IMR-90 (cell line): ENCODE data around the gene BST1. TPM values are rescaled to one million over a fixed set of nuclear protein-coding genes. Genes with fewer than 3 reads are reported as not detected.

Source experiments
- ATAC-seq: fragments of 200-7000 bp; cut with Tn5 transposase; 2 replicates; pipeline ENCODE4 v1.9.1; 2020; ENCODE audit warnings: low read depth, mild to moderate bottlenecking, moderate library complexity
- BruUV-seq: library from RNA; stranded (reverse); fragments of 400-500 nt; replicated peaks from 2 replicates; lab custom pipeline; 2021; lab: Mats Ljungman, UMichigan
- CTCF ChIA-PET: fragments of 300-600 bp; formaldehyde crosslinking; extraction: SDS; loops from one replicate; lab custom pipeline; 2021; ENCODE audit warnings: antibody characterized with exemption; lab: Yijun Ruan, JAX
- POLR2A ChIA-PET: fragments of 300-600 bp; sonication (Branson Sonifier 250); formaldehyde crosslinking; loops from one replicate; lab custom pipeline; 2022; ENCODE audit warnings: antibody characterized with exemption; ENCODE audit not compliant: unreplicated experiment; lab: Charles Lee
- DNase-seq: peaks from one replicate; pipeline ENCODE4 v3.0.0; 2013
- H2AFZ ChIP-seq: replicated peaks from 2 replicates; pipeline ENCODE3; 2013; ENCODE audit warnings: low read length, mild to moderate bottlenecking; ENCODE audit not compliant: poor library complexity
- H2AK5ac ChIP-seq: 2 replicates; pipeline ENCODE4 v1.6.1; 2013; ENCODE audit warnings: low read depth, low read length, inconsistent platforms
- H2AK9ac ChIP-seq: replicated peaks from 2 replicates; pipeline ENCODE3; 2013; ENCODE audit warnings: mild to moderate bottlenecking, low read depth, low read length, moderate library complexity; ENCODE audit not compliant: poor library complexity
- H2BK120ac ChIP-seq: 2 replicates; pipeline ENCODE4 v1.6.1; 2013; ENCODE audit warnings: low read depth, low read length, inconsistent platforms
- H2BK15ac ChIP-seq: 3 replicates; pipeline ENCODE4 v1.6.1; 2013; ENCODE audit warnings: low read depth, low read length, inconsistent platforms
- H2BK20ac ChIP-seq: 2 replicates; pipeline ENCODE4 v1.6.1; 2013; ENCODE audit warnings: low read depth, mild to moderate bottlenecking, inconsistent platforms, low read length, moderate library complexity
- H2BK5ac ChIP-seq: 2 replicates; pipeline ENCODE4 v1.6.1; 2013; ENCODE audit warnings: mild to moderate bottlenecking, low read depth, low read length, inconsistent platforms; ENCODE audit not compliant: poor library complexity, severe bottlenecking
- H3K14ac ChIP-seq: replicated peaks from 2 replicates; pipeline ENCODE4 v1.6.1; 2013; ENCODE audit warnings: low read depth, low read length, inconsistent platforms
- H3K18ac ChIP-seq: 2 replicates; pipeline ENCODE4 v1.6.1; 2013; ENCODE audit warnings: low read depth, low read length, control low read depth
- H3K23ac ChIP-seq: 2 replicates; pipeline ENCODE4 v1.6.1; 2013; ENCODE audit warnings: low read depth, low read length, inconsistent platforms
- H3K27ac ChIP-seq: 2 replicates; pipeline ENCODE4 v1.5.1; 2013; ENCODE audit warnings: mild to moderate bottlenecking, control low read depth, low read length; ENCODE audit not compliant: insufficient read depth
- H3K27me3 ChIP-seq: 2 replicates; pipeline ENCODE4 v1.6.1; 2013; ENCODE audit warnings: low read length; ENCODE audit not compliant: control insufficient read depth, insufficient read depth
- H3K36me3 ChIP-seq: 2 replicates; pipeline ENCODE4 v1.6.1; 2013; ENCODE audit warnings: low read length, mixed read lengths; ENCODE audit not compliant: control insufficient read depth, insufficient read depth
- H3K4ac ChIP-seq: 2 replicates; pipeline ENCODE4 v1.6.1; 2013; ENCODE audit warnings: low read depth, low read length, inconsistent platforms
- H3K4me1 ChIP-seq: 2 replicates; pipeline ENCODE4 v1.6.1; 2013; ENCODE audit warnings: low read length, mixed read lengths; ENCODE audit not compliant: control insufficient read depth, insufficient read depth
- H3K4me2 ChIP-seq: 2 replicates; pipeline ENCODE4 v1.6.1; 2013; ENCODE audit warnings: low read depth, mild to moderate bottlenecking, control low read depth, low read length, moderate library complexity
- H3K4me3 ChIP-seq: 2 replicates; pipeline ENCODE4 v1.5.1; 2013; ENCODE audit warnings: low read depth, mild to moderate bottlenecking, control low read depth, low read length, moderate library complexity; ENCODE audit not compliant: insufficient read depth
- H3K56ac ChIP-seq: 2 replicates; pipeline ENCODE4 v1.6.1; 2013; ENCODE audit warnings: low read length, inconsistent platforms; ENCODE audit not compliant: insufficient read depth; ENCODE audit errors: extremely low read depth
- H3K79me1 ChIP-seq, 2 experiments: 2 replicates each; pipeline ENCODE4 v1.6.1; 2013; ENCODE audit warnings: low read length in 2 of 2, inconsistent platforms in 1 of 2, low read depth in 1 of 2
- H3K9ac ChIP-seq: 2 replicates; pipeline ENCODE4 v1.6.1; 2013; ENCODE audit warnings: low read depth, low read length, control low read depth
- H3K9me1 ChIP-seq: 2 replicates; pipeline ENCODE4 v1.6.1; 2013; ENCODE audit warnings: low read length, inconsistent platforms; ENCODE audit not compliant: insufficient read depth
- H3K9me3 ChIP-seq: 2 replicates; pipeline ENCODE4 v1.6.1; 2013; ENCODE audit warnings: low read length; ENCODE audit not compliant: control insufficient read depth, insufficient read depth
- H4K20me1 ChIP-seq: 2 replicates; pipeline ENCODE4 v1.6.1; 2013; ENCODE audit warnings: low read length, inconsistent platforms; ENCODE audit not compliant: insufficient read depth
- H4K5ac ChIP-seq: 2 replicates; pipeline ENCODE4 v1.6.1; 2013; ENCODE audit warnings: mild to moderate bottlenecking, low read depth, low read length, control low read depth
- H4K8ac ChIP-seq, 2 experiments: 2 replicates each; pipeline ENCODE4 v1.6.1; 2013; ENCODE audit warnings: low read depth in 2 of 2, low read length in 2 of 2, control low read depth in 1 of 2, inconsistent platforms in 1 of 2
- H4K91ac ChIP-seq: 2 replicates; pipeline ENCODE4 v1.6.1; 2013; ENCODE audit warnings: low read depth, low read length, inconsistent platforms; ENCODE audit not compliant: insufficient read depth
- CEBPB ChIP-seq: IDR thresholded peaks from 2 replicates; pipeline ENCODE4 v1.6.1; 2012; ENCODE audit warnings: low read depth, low read length, improper control_type of control experiment
- CHD1 ChIP-seq: IDR thresholded peaks from 2 replicates; pipeline ENCODE4 v1.6.1; 2012; ENCODE audit warnings: low read depth, low read length, improper control_type of control experiment
- CTCF ChIP-seq: conservative IDR thresholded peaks from 2 replicates; pipeline ENCODE4 v1.5.1; 2012; ENCODE audit warnings: mild to moderate bottlenecking, low read depth, low read length, improper control_type of control experiment
- MAZ ChIP-seq: IDR thresholded peaks from 2 replicates; pipeline ENCODE4 v1.6.1; 2012; ENCODE audit warnings: low read depth, mild to moderate bottlenecking, low read length, improper control_type of control experiment, moderate library complexity, borderline replicate concordance
- POLR2A ChIP-seq: IDR thresholded peaks from 2 replicates; pipeline ENCODE4 v1.6.1; 2012; ENCODE audit warnings: mild to moderate bottlenecking, low read depth, low read length
- RCOR1 ChIP-seq: IDR thresholded peaks from 2 replicates; pipeline ENCODE4 v1.6.1; 2012; ENCODE audit warnings: mild to moderate bottlenecking, low read length, improper control_type of control experiment; ENCODE audit not compliant: insufficient replicate concordance
- RFX5 ChIP-seq: IDR thresholded peaks from 2 replicates; pipeline ENCODE4 v1.8.0; 2012; ENCODE audit warnings: low read depth, mild to moderate bottlenecking, low read length, moderate library complexity
- SMC3 ChIP-seq: fragments of 150-350 bp; IDR thresholded peaks from 2 replicates; pipeline ENCODE4 v1.6.1; 2016; ENCODE audit warnings: low read depth, mild to moderate bottlenecking, antibody characterized with exemption, low read length, moderate library complexity
- WGBS, 2 experiments: methylation state at CpG; one replicate each; pipeline versions ENCODE4 v1.1.5 to v1.1.7; 2013; ENCODE audit warnings: missing lambda C conversion rate in 2 of 2; ENCODE audit not compliant: insufficient read length in 1 of 2; ENCODE audit errors: extremely low coverage in 2 of 2; 5-methylcytosine and 5-hydroxymethylcytosine counted together
- dilution Hi-C: fragments of 300-500 bp; cut with HindIII; formaldehyde crosslinking; loops from one replicate; pipeline ENCODE4 v1.14.3; 2018; ENCODE audit warnings: low sequenced_read_pairs; ENCODE audit not compliant: unreplicated experiment
- in situ Hi-C: fragments of 300-500 bp; cut with MboI; formaldehyde crosslinking; loops from 3 replicates; pipeline ENCODE4 v1.14.3; 2019; ENCODE audit warnings: low sequenced_read_pairs, inconsistent platforms, mixed read lengths
- intact Hi-C: fragments of 100-400 bp; cut with micrococcal nuclease; formaldehyde crosslinking; loops from 2 replicates; pipeline ENCODE4 v1.10.0; 2022
- polyA plus RNA-seq, 3 experiments: library from polyadenylated mRNA; depleted of rRNA; stranded (reverse); fragments of >200 nt; gene quantifications; 2 replicates each; pipeline ENCODE4 v1.2.3, GENCODE V29; 2012; ENCODE audit warnings: low replicate concordance in 1 of 3
- total RNA-seq: library from RNA; depleted of rRNA; stranded (reverse); fragments of >200 nt; gene quantifications from 2 replicates; pipeline ENCODE4 v1.2.3, GENCODE V29; 2012

Gene BST1
- total and polyA plus RNA-seq, 2 of the 4 experiments (the other 2 are of a cell fraction), result 6.6 to 11.1 TPM

GRCh38 chr4:15749001-15749400 is 46.1 kb downstream of the BST1 start:
- dilution Hi-C loops, result no loop called here
- Histone ChIP-seq H3K27me3 (peaks cover 3% of the 10 kb centered on the region; the same call in 1 of the 2 replicates), H2BK15ac (no peak overlapping the region), H4K5ac (no peak overlapping the region), H3K4me2 (no peak overlapping the region), H3K4ac (no peak overlapping the region), H3K79me1 (no peaks in the 10 kb centered on the region), H2AK5ac (no peak overlapping the region), H3K9ac (no peak overlapping the region), H3K18ac (no peak overlapping the region), H2AK9ac (no peak overlapping the region), H3K14ac (no peak overlapping the region), H3K4me1 (no peaks in the 10 kb centered on the region), H2BK120ac (no peak overlapping the region), H2AFZ (no peak overlapping the region), H2BK5ac (no peak overlapping the region), H3K56ac (no peak overlapping the region), H3K9me1 (no peaks in the 10 kb centered on the region), H3K9me3 (0 out of 2 replicates have a peak, but pooled peaks cover 2% of the 10 kb centered on the region), H2BK20ac (no peak overlapping the region), H3K36me3 (no peaks in the 10 kb centered on the region), H3K27ac (no peak overlapping the region), H4K20me1 (no peaks in the 10 kb centered on the region), H3K4me3 (no peak overlapping the region), H4K8ac (no peak overlapping the region), H4K91ac (no peak overlapping the region), H3K23ac (no peak overlapping the region)
- WGBS, 2 experiments, result 0% methylated on average over 1 of the region's 6 CpGs; no CpG with 5 or more reads in 1 of the 2 experiments
- ATAC-seq (no peak), DNase-seq (no peak)
- in situ Hi-C loops, result no loop called here
- ChIA-PET CTCF (interaction anchor here (0.6 kb wide), 1 partner anchor 1600 kb away, joined by 7 read pairs; no protein-coding TSS in a partner anchor), POLR2A (no interaction called here)
- TF ChIP-seq CTCF (no peak), CEBPB (no peak), SMC3 (no peak), RCOR1 (no peak), MAZ (no peak), CHD1 (no peak), POLR2A (no peak), RFX5 (no peak)
- intact Hi-C loops, result no loop called here
- no TSS peak for BruUV-seq
